ENCODE data around the gene HERC6.
"Not testable (repeated sequence)": the region's sequence is repeated elsewhere in the genome, so short reads cannot be mapped to it uniquely, and the experiment has no call there.

Gene HERC6

GRCh38 chr4:88391703-88392102 lies 13.1 kb downstream of the HERC6 start:
- DNase-seq (ENCODE audit: low spot score), result no peak

- DNase-seq (ENCODE audit: low spot score), result no peak
Measured at GRCh38 chr4:88396681-88397080, 18.0 kb downstream of the HERC6 start.

GRCh38 chr4:88398381-88398780 lies 19.7 kb downstream of the HERC6 start:
- no peak for DNase-seq (ENCODE audit: low spot score)

GRCh38 chr4:88409206-88409605 lies 30.6 kb downstream of the HERC6 start:
- DNase-seq (ENCODE audit: low spot score), result no peak

- no peak for DNase-seq (ENCODE audit: low spot score)
Measured at GRCh38 chr4:88409789-88410188, 31.1 kb downstream of the HERC6 start.

GRCh38 chr4:88411491-88412096 lies 32.9 kb downstream of the HERC6 start:
- no peak for DNase-seq (ENCODE audit: low spot score)

GRCh38 chr4:88413801-88414200 lies 35.1 kb downstream of the HERC6 start:
- DNase-seq (ENCODE audit: low spot score), result no peak

- no peak for DNase-seq (ENCODE audit: low spot score)
Measured at GRCh38 chr4:88414755-88415154, 36.1 kb downstream of the HERC6 start.

- no peak for DNase-seq (ENCODE audit: low spot score)
Measured at GRCh38 chr4:88415982-88416381, 37.3 kb downstream of the HERC6 start.

GRCh38 chr4:88418411-88418810 lies 39.8 kb downstream of the HERC6 start:
- DNase-seq (ENCODE audit: low spot score), result no peak

- no peak for DNase-seq (ENCODE audit: low spot score)
Measured at GRCh38 chr4:88419874-88420273, 41.2 kb downstream of the HERC6 start.

GRCh38 chr4:88420844-88421243 lies 42.2 kb downstream of the HERC6 start:
- DNase-seq (ENCODE audit: low spot score), result no peak

GRCh38 chr4:88422403-88422802 lies 43.8 kb downstream of the HERC6 start:
- DNase-seq (ENCODE audit: low spot score), result no peak

- DNase-seq (ENCODE audit: low spot score), result no peak
Measured at GRCh38 chr4:88429401-88429800, 50.7 kb downstream of the HERC6 start.

- DNase-seq (ENCODE audit: low spot score), result no peak
Measured at GRCh38 chr4:88435987-88436693, 57.5 kb downstream of the HERC6 start.

- not testable (repeated sequence) for DNase-seq (ENCODE audit: low spot score)
Measured at GRCh38 chr4:88437873-88438272, 59.2 kb downstream of the HERC6 start.

- DNase-seq (ENCODE audit: low spot score), result no peak
Measured at GRCh38 chr4:88439161-88439760, 60.6 kb downstream of the HERC6 start.

GRCh38 chr4:88440146-88440545 lies 61.5 kb downstream of the HERC6 start:
- DNase-seq (ENCODE audit: low spot score), result no peak

- DNase-seq (ENCODE audit: low spot score), result no peak
Measured at GRCh38 chr4:88441696-88442095, 63.0 kb downstream of the HERC6 start.

- no peak for DNase-seq (ENCODE audit: low spot score)
Measured at GRCh38 chr4:88442689-88443191, 64.1 kb downstream of the HERC6 start.

GRCh38 chr4:88443486-88443885 lies 64.8 kb downstream of the HERC6 start:
- no peak for DNase-seq (ENCODE audit: low spot score)

GRCh38 chr4:88445252-88445651 lies 66.6 kb downstream of the HERC6 start:
- no peak for DNase-seq (ENCODE audit: low spot score)

- DNase-seq (ENCODE audit: low spot score), result no peak
Measured at GRCh38 chr4:88446124-88446523, 67.5 kb downstream of the HERC6 start.
